RCC 7860 (cell line): ENCODE data around the gene USP6NL.

Experiments
- DNase-seq: peaks from one replicate; pipeline ENCODE4 v3.0.0-alpha.2; 2015; ENCODE audit warnings: low spot score
- FAIRE-seq: peaks from 2 replicates; lab custom pipeline; 2012; peaks lifted over from hg19 to GRCh38; lab: Jason Lieb, UNC

USP6NL gene

DNA sequence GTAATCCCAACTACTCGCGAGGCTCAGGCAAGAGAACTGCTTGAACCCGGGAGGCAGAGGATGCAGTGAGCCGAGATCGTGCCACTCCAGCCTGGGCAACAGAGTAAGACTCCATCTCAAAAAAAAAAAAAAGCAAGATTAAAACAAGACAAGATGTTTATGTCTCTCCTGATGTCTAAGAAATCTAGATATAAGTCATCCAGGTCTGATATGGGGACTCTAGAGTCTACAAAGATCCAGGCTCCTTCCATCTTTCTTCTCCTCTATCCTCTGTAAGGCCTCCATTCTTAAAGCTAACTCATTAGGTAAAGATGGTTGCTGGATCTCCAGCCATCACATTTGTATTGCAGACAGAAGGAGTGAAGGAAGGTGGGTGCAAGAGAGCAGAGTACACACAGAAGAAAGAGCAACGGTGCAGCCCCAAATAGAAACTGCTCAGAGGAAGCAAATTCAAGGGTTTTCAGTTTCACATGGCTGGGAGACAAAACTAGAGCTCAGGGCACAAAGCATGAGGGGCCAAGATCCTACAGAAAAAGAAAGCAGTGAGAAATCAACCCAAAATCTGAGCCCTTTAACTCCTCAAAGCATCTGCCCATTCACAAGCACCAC lies 57.6 kb downstream of the USP6NL start:
- no peak for DNase-seq
- FAIRE-seq: no peak

DNA sequence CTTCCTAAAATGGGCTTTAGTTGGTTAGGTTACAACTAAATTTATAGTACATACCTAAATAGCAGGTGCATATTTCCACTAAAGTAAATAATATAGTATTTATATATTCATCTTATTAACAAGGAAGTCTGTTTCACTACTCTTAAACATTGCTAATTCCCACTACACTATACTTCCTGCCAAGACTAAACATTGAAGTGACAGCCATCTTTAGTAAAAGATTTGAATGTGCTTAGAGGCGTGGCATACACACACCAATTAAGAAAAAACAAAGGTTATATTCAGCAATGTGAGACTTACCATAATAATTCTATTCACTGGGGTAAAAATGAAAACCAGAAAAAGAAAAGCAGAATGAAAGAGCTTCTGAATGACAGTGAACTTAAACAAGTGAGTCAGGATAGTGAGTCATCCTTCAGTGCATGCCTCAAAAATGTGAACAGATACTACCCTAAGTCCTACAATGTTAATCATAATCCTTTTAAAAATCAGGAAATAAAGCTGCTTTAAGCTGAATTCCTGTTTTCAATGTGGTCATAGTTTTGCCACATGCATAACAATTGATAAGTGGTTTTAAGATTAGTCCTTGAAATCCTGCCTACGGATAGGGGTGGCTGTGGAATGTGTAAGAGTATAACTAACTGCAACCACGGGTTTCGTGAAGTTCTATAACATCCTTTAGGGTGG lies 59.4 kb downstream of the USP6NL start:
- peak; percentile 99 for FAIRE-seq

DNA sequence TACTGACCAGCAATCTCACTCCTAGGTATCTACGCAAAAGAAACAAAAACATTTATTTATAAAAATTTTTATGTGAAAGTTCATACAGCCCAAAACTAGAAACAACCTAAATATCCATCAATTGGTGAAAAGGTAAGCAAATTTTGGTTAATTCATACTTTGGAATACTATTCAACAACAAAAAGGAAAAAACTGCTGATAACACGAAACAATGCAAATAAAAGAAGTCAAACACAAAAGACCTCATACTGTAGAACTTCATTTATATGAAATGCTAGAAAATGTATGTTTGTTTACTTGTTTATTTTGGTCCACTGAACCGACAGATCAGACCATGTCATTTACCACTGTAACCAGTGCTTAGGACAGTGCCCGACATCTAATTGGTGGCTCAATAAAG lies 60.3 kb downstream of the USP6NL start:
- FAIRE-seq (no peak), DNase-seq (no peak)

More for the DNA sequence above, 59.4 kb downstream of the USP6NL start:
- DNase-seq: peak; percentile 82

DNA sequence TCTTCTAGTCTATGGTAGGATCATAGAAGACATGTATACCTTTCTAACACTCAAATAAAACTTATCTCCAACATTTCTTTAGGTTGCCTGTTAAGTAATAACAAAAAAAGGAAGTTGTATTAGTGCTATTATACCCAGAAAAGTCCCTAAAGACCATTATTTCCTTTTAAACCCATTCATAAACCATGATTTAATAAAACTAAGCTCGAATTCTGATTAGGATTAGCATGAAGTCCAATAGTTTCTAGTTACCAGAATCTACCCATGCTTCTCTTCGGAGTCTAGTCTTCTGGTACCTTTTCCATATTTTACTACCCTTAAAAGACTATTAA lies 62.7 kb downstream of the USP6NL start:
- FAIRE-seq: no peak
- DNase-seq: no peak

DNA sequence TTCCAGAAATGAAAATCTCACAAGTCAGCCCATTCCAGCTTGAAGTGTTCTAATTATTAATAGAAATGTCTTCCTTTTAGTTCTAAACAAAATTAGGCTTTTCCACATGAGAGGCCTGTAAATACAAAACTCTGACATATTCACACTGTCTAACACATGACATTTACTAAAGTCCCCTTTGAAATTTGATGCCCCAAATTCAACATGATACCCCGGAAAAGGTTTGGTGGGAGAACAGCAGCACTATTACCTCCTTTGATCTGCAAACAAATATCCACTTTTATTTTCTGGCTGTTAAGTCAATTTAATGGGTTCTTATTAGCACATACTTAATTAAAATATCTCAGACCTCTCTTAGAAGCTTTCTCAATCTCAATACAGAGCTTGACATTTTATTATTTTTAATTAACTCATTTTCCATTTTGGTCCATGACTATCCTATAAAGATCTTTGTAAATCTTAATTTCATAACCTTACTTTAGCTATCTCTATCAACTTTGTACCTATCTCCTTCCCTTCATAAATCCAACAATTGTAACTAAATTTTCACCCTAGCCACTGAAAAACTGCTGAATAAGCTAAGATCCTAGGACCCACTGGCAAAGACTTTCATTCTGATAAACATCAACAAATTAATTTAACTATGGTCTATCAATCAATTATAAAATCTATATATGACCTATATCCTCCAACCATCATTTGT lies 63.2 kb downstream of the USP6NL start:
- FAIRE-seq (no peak), DNase-seq (no peak)

DNA sequence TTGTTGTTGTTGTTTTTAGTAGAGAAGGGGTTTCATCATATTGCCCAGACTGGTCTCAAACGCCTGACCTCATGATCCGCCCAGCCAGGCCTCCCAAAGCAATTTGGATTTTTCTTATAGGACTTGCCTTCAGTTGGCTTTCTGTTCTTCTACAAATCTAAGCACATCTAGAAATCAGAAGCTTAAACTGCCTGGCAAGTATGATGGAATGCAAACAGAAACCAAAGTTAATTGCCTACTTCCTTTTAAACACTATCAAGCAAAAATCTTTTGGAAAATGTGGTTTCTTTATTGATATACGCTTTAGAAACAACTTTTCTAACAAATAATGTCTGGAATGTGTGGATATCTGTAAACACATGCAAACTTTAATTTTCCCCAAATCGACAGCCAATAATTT lies 64.9 kb downstream of the USP6NL start:
- DNase-seq (no peak), FAIRE-seq (no peak)

DNA sequence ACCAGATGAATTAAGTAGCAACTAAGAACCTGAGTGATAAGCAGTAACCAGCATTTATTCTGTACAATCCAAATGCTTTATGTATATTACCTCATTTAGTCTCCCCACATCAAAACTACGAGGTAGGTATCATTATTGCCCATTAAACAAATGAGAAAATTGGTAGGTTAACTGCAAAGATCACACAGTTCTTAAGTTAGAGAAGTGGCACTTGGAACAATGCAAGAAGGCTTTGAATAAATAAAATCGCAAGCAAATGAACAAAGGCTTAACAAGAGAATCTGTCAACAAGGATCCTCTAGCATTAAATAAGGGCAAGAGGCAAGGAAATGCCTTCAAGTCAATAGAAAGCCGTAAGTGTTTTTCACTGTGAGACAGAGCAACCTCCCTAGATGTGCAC lies 70.2 kb downstream of the USP6NL start:
- FAIRE-seq (no peak), DNase-seq (no peak)

DNA sequence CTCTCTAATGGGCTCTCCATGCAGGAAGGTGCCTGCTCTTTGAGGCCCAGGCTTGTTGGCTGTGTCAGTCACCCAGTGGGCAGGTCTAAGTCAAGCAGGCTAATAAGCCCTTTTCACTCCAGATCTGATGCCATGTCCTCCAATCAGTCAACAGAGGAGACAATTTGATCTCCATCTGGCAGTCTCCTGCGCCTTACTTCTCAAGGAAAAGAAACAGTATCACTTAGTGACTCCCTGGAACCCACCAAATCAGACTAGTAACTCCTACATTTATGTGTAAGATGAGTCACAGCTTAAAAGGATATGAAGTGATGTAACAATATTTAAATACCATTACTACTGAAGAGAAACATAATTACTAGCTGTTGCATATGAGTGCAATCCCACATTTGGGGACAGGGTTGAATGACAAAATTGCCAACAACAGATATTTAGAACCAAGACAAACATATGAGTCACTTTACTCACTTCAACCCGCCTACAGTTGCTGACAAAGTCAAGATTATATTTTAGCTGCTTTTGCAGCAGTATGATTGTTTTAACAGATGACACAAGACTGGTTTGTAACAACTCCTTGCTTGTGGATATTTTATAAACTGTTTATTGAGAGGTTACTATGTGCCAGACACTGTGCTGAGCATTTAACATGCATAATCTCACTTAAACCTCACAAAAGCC lies 72.1 kb downstream of the USP6NL start:
- FAIRE-seq (no peak), DNase-seq (peak; percentile 15)

DNA sequence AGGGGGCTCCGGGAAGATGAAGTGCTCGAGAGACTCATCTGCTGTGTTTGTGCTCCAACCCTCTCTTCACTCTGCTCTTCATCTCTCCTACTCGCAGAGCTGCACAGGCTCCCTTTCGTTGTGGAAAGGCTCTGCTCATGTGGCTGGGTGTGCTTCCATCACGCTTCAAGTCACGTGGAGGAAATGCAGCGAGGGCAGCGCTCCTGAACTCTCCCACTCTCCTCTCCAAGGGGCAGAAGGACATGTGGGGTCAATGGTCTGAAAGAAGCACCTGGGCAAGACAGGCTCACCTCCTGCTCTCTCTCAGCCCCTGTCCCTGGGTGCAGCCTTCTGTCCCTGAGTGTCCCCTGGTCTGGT lies 72.6 kb downstream of the USP6NL start:
- DNase-seq (no peak), FAIRE-seq (no peak)

DNA sequence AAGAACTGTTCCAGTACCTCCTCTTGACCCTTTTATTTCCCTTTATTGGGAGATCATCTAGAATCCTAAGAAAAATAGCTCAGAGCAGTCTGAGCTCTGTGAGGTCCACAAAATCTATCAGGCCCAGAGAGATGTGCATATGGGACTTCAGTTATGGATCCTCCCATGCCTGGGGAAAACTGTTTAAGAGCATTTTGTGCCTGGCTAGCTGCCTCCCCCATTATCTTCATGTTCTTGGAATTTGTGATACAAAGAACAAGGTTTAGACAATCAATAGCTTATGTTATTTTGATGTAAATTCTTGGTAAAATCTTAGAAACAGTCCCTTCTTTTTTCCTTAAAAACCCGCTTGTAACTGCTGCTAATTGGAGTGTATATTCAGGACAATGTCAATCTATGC lies 75.2 kb downstream of the USP6NL start:
- no peak for DNase-seq
- FAIRE-seq: no peak

DNA sequence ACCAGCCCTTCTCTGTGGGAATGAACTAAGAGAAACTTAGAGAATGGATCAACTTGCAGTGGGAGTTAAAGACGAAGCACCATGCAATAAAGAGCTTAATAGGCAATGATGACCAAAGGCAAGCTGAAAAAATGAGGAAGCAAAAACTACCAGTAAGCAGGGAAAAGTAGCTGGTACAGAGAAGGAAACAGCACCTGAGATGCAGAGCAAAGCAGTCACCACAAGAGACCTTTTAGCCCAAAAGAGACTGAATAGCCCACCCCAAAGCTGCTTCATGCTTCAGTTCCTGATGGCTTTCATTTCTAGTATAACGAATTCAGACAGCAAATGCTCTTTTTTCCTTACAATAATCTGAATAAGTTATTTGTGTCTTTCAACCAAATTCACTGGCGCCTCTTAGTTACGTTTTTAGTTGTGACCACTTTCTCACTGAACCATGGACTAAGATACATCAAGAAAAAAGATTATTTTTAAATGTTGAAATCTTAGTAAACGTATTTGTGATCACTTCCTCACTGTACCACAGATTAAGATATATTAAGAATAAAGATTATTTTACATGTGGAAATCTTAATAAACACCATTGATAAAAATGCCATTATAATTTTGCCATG lies 76.0 kb downstream of the USP6NL start:
- no peak for FAIRE-seq
- no peak for DNase-seq

DNA sequence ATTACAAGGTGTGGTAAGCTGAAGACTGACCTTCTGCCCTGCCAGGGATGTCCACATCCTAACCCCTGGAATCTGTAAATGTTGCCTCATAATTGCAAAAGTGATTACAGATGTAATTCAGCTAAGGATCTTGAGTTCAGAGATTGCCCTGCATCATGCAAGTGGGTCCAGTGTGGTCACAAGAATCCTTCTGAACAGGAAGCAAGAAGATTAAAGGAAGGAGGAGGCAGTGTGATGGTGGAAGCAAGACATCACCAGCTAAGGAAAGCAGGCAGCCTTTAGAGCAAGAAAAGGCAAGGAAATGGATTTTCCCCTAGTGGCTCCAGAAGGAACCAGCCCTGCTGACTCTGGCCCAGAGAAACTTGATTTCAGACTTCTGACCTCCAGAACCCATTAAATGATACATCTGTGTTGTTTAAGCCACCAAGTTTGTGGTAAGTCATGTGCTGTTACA lies 78.1 kb downstream of the USP6NL start:
- no peak for FAIRE-seq

DNA sequence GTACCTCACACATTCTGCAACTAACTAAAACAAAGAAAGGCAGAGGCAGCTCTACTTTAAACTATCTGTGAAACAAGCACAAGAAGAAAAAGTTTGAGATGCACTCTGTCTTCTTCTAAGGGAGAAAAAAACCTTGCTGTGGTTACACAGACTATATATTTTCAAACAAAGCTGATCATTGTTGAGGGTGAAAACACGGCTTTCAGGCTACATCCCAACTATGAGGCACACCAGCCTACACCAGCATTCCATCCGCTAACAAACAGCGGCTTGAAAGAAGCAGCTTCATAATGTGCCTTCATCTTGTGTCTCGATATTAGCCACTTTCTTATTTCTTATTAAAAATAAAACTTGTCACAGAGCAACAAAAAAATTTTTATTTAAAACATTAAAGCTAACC lies 79.1 kb downstream of the USP6NL start:
- FAIRE-seq: no peak

More for the DNA sequence above, 78.1 kb downstream of the USP6NL start:
- peak; percentile 10 for DNase-seq

DNA sequence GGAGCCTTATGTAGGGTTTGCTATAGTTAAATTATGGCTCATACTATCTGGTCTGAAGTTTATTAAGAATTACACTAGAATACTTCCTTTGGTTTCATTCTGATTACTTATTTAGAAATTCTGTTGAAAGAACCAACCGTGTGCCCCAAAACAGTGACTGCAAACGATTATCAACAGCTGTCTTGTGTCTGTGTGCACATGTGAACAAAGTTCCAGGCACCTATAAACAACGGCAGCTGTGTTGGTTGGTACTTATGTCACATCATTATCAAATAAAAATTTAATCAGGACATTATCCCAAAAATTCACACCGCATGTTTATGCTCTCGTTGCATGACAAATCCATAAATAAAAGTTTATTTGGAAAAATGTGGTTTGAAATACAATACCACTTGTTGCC lies 80.6 kb downstream of the USP6NL start:
- DNase-seq (no peak), FAIRE-seq (no peak)

More for the DNA sequence above, 79.1 kb downstream of the USP6NL start:
- no peak for DNase-seq

DNA sequence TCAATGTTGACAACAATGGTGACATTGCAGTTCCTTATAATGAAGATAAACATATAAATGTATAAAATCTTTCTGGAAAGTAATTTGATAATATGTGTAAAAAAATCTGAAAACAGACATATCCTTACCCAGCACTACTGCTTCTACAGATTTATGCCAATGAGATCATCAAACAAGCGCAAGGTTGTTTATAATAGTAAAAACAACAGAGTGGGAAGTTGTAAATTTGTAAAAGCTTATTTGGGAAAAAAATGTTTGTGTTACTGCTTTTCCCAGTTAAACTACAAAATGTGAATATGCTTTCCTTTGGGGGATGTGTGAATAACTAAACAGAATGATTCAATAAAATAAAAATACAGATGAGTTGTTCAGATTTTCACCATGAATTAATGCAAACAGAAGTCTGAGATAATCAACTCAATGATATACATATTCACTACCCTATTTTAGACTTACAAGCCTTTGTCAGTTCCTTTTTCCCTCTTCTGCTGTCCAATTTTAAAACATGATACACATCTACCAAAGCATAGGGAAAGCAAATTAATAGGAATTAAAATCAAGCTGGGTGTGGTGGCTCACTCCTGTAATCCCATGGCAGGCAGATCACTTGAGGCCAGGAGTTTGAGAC lies 82.1 kb downstream of the USP6NL start:
- no peak for FAIRE-seq

DNA sequence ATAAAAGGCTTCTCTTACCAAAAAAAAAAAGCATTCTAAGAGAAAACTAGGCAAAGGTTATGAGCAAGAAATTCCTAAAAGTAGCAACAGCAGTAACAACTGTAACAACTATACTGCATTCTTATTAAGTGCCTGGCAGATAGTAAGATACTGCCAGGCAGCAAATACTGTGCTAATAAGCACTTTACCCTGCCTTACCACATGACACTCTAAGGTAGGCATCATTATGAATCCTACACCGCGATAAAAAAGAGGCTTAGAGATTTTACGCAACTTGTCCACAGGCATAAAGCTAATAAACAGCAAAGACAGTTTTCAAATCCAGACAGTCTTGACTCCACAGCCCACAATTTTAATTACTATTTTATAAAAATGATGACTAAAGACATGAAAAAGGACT lies 83.2 kb downstream of the USP6NL start:
- no peak for DNase-seq
- no peak for FAIRE-seq

More for the DNA sequence above, 82.1 kb downstream of the USP6NL start:
- DNase-seq: no peak

DNA sequence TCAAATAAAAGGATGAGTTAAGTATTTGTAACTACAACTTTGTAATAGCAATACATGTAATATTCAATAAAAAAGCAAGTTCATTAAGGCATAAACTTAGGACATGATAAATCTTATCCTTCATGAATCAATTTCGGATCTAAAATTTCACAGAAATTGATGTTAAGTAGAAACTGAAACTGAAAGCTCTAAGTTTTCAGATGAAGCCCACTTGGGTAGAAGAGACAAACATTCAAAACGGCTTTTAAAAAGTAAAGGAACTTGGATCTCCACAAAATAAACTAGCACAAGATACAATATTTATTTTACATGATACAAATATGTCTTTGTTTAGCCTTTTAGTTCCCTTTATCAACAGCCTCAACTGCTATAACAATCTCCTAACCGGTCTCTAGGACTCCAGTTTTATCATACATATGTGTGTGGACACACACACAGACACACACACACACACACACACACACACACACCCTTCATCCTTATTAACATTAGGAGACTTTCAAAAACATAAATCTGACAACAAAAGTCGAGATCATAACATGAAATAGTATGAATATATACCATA lies 83.7 kb downstream of the USP6NL start:
- DNase-seq: no peak
- no peak for FAIRE-seq

DNA sequence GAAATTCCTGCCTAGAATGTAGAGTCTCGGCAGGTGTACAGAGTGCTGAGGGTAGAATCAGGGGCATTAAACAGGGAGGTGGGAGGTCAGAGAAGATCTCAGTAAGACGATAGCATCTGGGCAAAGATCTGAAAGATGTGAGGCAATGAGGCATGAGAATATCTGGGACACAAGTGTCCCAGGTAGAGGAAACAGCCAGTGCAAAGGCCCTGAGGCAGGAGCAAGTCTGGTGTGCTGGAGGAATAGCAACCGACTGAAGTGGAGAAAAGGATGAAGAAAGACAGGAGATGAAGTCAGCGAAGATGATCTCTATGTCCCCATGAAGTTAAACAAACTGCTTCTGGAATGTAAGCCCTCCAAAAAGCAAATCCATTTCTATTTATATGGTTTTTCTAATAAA lies 84.4 kb downstream of the USP6NL start:
- DNase-seq (no peak), FAIRE-seq (no peak)

DNA sequence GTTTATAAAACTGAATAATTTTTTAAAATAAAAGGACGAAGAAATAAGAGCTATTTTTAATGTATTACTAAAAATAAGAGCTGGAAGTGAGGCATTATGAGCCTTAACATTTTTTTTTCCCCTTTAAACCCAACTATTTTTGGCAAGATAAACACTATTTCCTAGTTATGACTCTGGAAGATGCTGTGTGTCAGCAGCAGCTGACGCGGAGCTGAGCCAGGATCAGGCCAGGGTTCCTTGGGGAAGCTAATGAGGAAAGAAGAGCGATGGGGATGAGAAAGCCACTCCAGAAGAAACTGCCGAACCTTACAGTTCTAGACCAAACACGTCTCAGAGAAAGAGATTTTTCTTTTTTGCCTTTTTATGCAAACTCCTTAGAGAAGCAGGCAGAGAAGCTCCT lies 85.9 kb downstream of the USP6NL start:
- FAIRE-seq (no peak), DNase-seq (no peak)

DNA sequence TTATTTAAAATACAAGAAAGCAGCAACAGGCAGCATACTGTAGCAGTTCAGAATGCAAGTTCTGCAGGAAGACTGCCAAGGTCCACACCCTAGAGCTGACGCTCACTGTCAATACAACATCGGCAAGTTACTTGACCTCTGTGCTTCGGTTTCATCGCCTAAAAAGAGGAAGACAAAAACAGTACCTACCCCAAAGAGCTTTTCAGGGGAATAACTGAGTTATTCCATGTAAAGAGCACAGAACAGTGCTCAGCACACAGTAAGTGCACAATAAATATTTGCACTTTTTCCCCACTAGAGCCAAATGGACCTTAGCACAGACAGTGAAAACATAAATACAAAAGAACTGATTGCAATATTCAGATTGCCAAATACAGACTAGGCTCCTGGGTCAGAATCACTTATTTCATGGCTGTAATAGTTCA lies 88.6 kb downstream of the USP6NL start:
- DNase-seq (no peak), FAIRE-seq (no peak)
